Fibroblast of skin of left biceps (primary cell): ENCODE measurements around the gene CD3G.

ENCODE experiments used
- DNase-seq, 2 experiments: peaks; one replicate each; pipeline ENCODE4 v3.0.0-alpha.2; 2013; ENCODE audit warnings: low read depth in 2 of 2

The CD3G gene

GRCh38 chr11:118325283-118325682 is 18.9 kb upstream of the CD3G start:
- DNase-seq = no peak

GRCh38 chr11:118328745-118329144 is 15.4 kb upstream of the CD3G start:
- no peak for DNase-seq

- no peak for DNase-seq
Measured at GRCh38 chr11:118334745-118335144, 9.4 kb upstream of the CD3G start.

- no peak for DNase-seq
Measured at GRCh38 chr11:118338637-118339061, 5.5 kb upstream of the CD3G start.

GRCh38 chr11:118339281-118339961 is 4.7 kb upstream of the CD3G start:
- DNase-seq = no peak

- DNase-seq = no peak
Measured at GRCh38 chr11:118340449-118340848, 3.7 kb upstream of the CD3G start.

GRCh38 chr11:118341261-118341660 is 2.9 kb upstream of the CD3G start:
- DNase-seq = no peak

GRCh38 chr11:118341815-118342489 is 2.2 kb upstream of the CD3G start:
- no peak for DNase-seq

GRCh38 chr11:118342503-118343161 is 1.5 kb upstream of the CD3G start, which contains the start of gene CD3D:
CD3D (minus strand) TSS chr11:118342705; CDS start chr11:118342607, 98 bp downstream.
- DNase-seq = no peak

GRCh38 chr11:118343248-118343647 is 896 bp upstream of the CD3G start:
- DNase-seq = no peak

- DNase-seq = no peak
Measured at GRCh38 chr11:118349475-118349874, 5.3 kb downstream of the CD3G start.

- DNase-seq = no peak
Measured at GRCh38 chr11:118353084-118353710, 9.1 kb downstream of the CD3G start.

GRCh38 chr11:118358071-118358470 is 13.9 kb downstream of the CD3G start:
- no peak for DNase-seq

GRCh38 chr11:118359295-118359958 is 15.3 kb downstream of the CD3G start, which contains the start of gene UBE4A:
UBE4A (plus strand) TSS chr11:118359600; CDS start chr11:118365081, 5,481 bp downstream.
- DNase-seq = peak; percentile 81 to 83

GRCh38 chr11:118364956-118365615 is 20.9 kb downstream of the CD3G start:
- no peak for DNase-seq

- no peak for DNase-seq
Measured at GRCh38 chr11:118366287-118366686, 22.1 kb downstream of the CD3G start.

- no peak for DNase-seq
Measured at GRCh38 chr11:118370774-118371173, 26.6 kb downstream of the CD3G start.

GRCh38 chr11:118373263-118373662 is 29.1 kb downstream of the CD3G start:
- no peak for DNase-seq

GRCh38 chr11:118373871-118374270 is 29.7 kb downstream of the CD3G start:
- no peak for DNase-seq

GRCh38 chr11:118374729-118375128 is 30.6 kb downstream of the CD3G start:
- DNase-seq = no peak

GRCh38 chr11:118375978-118376377 is 31.8 kb downstream of the CD3G start:
- no peak for DNase-seq
